ENCODE measurements around the gene TRABD2B.

Gene TRABD2B

DNA sequence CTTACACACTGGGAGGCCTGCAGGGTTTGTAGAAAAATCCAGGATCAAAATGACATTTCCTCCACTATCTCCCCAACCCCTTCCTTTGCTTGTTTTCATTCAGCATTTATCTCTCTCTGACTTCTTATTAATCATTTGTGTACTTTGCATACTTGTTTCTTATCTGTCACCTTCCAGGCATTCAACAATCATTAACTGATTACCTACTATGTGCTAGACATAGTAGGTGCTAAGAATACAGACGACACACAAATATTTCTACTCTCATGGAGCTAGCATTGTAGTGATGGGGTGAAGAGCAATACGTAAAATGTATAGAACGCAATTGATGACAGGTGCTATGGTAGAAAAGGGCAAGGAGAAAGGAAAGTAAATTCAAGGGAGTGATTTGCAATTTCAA lies 20.9 kb downstream of the TRABD2B start:
- Histone ChIP-seq H3K36me3 (ENCODE audit: control insufficient read depth, insufficient read depth, low read length, severe bottlenecking) (no peaks in the 10 kb centered on the region), H3K27me3 (replicated peaks; ENCODE audit: control insufficient read depth, insufficient read depth, low read length) (no peaks in the 10 kb centered on the region), H3K9ac (ENCODE audit: low read length) (no peak overlapping the region), H3K9me3 (ENCODE audit: control insufficient read depth, low read length) (no peaks in the 10 kb centered on the region), H3K4me1 (ENCODE audit: control insufficient read depth, insufficient read depth, low read length) (no peaks in the 10 kb centered on the region), H3K4me3 (ENCODE audit: low read length) (no peak overlapping the region)
- no peak for DNase-seq (ENCODE audit: low read depth)

DNA sequence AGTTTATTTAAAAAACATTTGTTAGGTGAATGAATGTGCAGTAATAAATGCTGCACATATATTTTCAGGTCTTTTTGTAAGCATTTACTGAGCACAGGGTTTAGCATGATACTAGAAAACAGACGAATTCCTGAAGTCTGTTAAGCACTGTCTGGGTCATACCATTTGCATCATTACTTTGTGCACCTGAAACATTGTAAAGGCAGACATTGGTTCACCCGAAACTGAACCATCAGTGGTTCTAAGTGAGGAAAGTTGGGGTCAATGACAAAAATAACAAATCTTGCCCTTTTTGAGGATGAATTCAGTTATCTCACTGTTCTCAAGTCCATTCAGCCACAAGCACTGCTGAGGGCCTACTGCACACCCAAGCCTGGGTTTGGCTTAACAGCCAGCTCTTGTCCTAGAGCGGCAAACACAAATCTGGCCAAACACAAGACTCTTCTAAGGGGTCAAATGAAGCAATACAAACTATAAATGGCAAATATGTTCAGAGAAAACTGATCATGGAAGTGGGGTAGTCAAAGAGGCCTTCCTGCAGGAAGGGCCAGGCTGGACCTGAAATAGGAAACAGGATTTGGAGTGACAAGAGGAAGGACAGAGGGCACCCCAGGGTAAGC lies 21.8 kb downstream of the TRABD2B start:
- Histone ChIP-seq H3K36me3 (ENCODE audit: control insufficient read depth, insufficient read depth, low read length, severe bottlenecking) (no peaks in the 10 kb centered on the region), H3K4me3 (ENCODE audit: low read length) (no peak overlapping the region), H3K9me3 (ENCODE audit: control insufficient read depth, low read length) (no peaks in the 10 kb centered on the region), H3K9ac (ENCODE audit: low read length) (no peak overlapping the region), H3K4me1 (ENCODE audit: control insufficient read depth, insufficient read depth, low read length) (no peaks in the 10 kb centered on the region), H3K27me3 (replicated peaks; ENCODE audit: control insufficient read depth, insufficient read depth, low read length) (no peaks in the 10 kb centered on the region)
- no peak for DNase-seq (ENCODE audit: low read depth)

DNA sequence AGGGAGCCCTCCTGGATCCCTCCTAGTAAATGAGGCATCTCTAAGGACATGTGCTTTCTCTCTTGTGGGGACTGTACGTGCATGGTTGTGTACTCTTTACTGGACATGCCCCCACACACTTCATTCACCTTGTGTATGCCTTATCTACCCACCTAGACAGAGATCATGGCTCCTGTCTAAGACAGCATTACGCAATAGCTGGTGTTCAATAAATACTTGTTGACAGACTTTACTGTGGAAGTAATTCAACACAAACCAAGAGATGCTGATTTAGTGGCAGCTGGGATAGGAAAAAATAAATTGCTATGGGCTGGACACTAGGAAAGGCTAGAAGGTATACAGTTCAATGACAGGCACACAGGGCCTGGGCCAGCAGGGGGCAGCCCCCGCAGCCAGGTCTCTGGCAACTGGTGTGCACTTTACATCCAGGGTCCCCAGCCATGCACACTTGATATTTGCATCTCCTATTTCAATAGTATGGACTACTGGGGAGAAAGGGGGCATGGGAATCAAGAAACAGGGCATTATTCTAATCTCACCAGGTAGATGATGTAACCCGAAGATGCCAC lies 24.2 kb downstream of the TRABD2B start:
- no peaks in the 10 kb centered on the region for H3K4me1 ChIP-seq (ENCODE audit: control insufficient read depth, insufficient read depth, low read length)
- H3K4me3 ChIP-seq (ENCODE audit: low read length): no peak overlapping the region
- no peaks in the 10 kb centered on the region for H3K9me3 ChIP-seq (ENCODE audit: control insufficient read depth, low read length)
- no peaks in the 10 kb centered on the region for H3K36me3 ChIP-seq (ENCODE audit: control insufficient read depth, insufficient read depth, low read length, severe bottlenecking)
- DNase-seq (ENCODE audit: low read depth): no peak
- no peak overlapping the region for H3K9ac ChIP-seq (ENCODE audit: low read length)
- H3K27me3 ChIP-seq (replicated peaks; ENCODE audit: control insufficient read depth, insufficient read depth, low read length): no peaks in the 10 kb centered on the region

DNA sequence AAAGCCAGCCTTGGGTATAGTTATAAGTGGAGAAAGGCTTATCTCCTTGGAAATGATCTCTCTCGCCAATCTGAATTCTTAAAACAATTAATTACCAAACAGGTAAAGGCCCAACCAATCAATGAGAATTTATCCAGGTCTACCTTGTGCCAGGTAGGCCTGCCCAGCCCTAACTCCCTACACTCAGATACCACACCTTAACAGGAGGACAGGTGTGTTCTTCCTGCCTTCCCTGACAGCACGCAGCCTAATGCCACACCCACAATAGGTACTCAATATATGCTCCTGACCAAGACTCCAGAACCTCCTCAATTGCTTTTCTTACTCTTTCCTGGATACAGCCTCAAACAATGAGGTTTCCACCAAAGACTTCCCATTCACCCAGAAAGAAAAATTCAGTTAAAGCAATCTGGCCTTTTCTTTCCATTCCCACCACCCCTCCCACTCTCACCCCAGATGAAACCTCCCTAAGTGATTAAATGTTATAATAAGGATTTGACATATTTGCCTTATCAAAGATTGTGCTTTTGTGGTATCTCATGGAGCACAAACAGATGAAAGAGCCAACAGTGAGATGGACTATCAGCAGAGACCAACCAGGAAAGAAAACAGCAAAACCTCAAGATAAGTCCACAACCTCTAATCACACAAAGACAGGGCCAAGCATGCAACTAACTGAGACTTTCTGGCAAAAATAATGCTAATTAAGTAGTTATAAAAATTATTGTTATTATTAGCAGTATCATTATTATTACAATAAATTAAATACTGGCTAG lies 25.6 kb downstream of the TRABD2B start:
- Histone ChIP-seq H3K9ac (ENCODE audit: low read length) (no peak overlapping the region), H3K4me3 (ENCODE audit: low read length) (no peak overlapping the region), H3K9me3 (ENCODE audit: control insufficient read depth, low read length) (no peaks in the 10 kb centered on the region), H3K27me3 (replicated peaks; ENCODE audit: control insufficient read depth, insufficient read depth, low read length) (no peaks in the 10 kb centered on the region), H3K4me1 (ENCODE audit: control insufficient read depth, insufficient read depth, low read length) (no peaks in the 10 kb centered on the region), H3K36me3 (ENCODE audit: control insufficient read depth, insufficient read depth, low read length, severe bottlenecking) (no peaks in the 10 kb centered on the region)
- DNase-seq (ENCODE audit: low read depth): no peak

DNA sequence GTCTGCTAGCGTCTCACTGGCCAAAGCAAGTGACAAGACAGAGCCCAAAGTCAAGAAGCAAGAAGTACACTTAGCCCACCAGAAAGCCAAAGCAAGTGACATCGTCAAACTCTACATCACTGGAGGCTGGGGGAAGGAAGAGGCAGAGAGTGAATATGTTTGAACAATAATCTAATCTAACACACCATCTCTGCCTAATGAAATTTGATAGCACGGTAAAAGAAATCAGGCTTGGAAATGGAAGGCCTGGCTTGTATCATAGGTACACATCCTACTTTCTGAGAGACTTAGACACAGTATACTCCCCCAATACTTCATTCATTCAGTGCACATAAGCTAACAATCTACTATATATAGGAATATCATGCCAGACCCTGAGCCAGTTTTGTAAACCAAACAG lies 26.3 kb downstream of the TRABD2B start:
- no peaks in the 10 kb centered on the region for H3K27me3 ChIP-seq (replicated peaks; ENCODE audit: control insufficient read depth, insufficient read depth, low read length)
- no peaks in the 10 kb centered on the region for H3K9me3 ChIP-seq (ENCODE audit: control insufficient read depth, low read length)
- no peak for DNase-seq (ENCODE audit: low read depth)
- H3K9ac ChIP-seq (ENCODE audit: low read length): no peak overlapping the region
- H3K4me3 ChIP-seq (ENCODE audit: low read length): no peak overlapping the region
- no peaks in the 10 kb centered on the region for H3K36me3 ChIP-seq (ENCODE audit: control insufficient read depth, insufficient read depth, low read length, severe bottlenecking)
- no peaks in the 10 kb centered on the region for H3K4me1 ChIP-seq (ENCODE audit: control insufficient read depth, insufficient read depth, low read length)

DNA sequence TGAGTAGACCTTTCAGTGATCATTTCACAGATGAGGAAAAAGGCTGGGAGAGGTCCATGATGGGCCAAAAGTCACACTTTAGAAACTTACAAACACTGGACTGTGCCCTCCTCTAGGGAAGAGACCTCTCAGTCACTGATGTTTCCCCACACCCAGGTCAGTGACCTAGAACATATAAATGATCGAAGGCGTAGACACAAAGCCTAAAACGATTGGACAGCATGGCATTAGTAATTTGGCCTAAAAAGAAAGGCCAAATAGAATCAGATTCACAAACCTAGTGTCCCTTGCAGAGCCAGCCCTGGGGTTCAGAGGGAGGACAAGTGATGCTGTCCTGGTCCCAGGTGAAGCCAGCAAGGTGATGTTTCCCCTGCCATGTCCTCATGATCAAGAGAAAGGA lies 27.7 kb downstream of the TRABD2B start:
- Histone ChIP-seq H3K27me3 (replicated peaks; ENCODE audit: control insufficient read depth, insufficient read depth, low read length) (no peaks in the 10 kb centered on the region), H3K9ac (ENCODE audit: low read length) (no peak overlapping the region), H3K4me1 (ENCODE audit: control insufficient read depth, insufficient read depth, low read length) (no peaks in the 10 kb centered on the region), H3K9me3 (ENCODE audit: control insufficient read depth, low read length) (no peaks in the 10 kb centered on the region), H3K36me3 (ENCODE audit: control insufficient read depth, insufficient read depth, low read length, severe bottlenecking) (no peaks in the 10 kb centered on the region), H3K4me3 (ENCODE audit: low read length) (no peak overlapping the region)
- no peak for DNase-seq (ENCODE audit: low read depth)

DNA sequence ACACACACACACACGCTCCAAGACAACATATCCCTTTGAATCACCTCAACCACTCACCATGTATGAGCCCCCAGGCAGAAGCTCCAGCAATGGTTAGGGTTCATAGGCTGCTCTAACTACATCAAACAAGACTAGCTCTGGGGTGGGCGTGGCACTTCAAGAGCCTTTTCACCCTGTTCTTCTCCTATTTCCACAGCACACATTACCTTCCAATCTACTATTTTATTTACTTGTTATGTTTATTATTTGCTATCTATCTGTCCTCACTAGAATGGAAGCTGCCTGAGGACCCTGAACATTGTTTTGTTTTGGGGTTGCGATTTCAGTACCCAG lies 28.7 kb downstream of the TRABD2B start:
- H3K36me3 ChIP-seq (ENCODE audit: control insufficient read depth, insufficient read depth, low read length, severe bottlenecking): no peaks in the 10 kb centered on the region
- peaks cover 4% of the 10 kb centered on the region for H3K4me1 ChIP-seq (ENCODE audit: control insufficient read depth, insufficient read depth, low read length)
- no peaks in the 10 kb centered on the region for H3K9me3 ChIP-seq (ENCODE audit: control insufficient read depth, low read length)
- H3K4me3 ChIP-seq (ENCODE audit: low read length): no peak overlapping the region
- DNase-seq (ENCODE audit: low read depth): no peak
- no peak overlapping the region for H3K9ac ChIP-seq (ENCODE audit: low read length)
- H3K27me3 ChIP-seq (replicated peaks; ENCODE audit: control insufficient read depth, insufficient read depth, low read length): no peaks in the 10 kb centered on the region

DNA sequence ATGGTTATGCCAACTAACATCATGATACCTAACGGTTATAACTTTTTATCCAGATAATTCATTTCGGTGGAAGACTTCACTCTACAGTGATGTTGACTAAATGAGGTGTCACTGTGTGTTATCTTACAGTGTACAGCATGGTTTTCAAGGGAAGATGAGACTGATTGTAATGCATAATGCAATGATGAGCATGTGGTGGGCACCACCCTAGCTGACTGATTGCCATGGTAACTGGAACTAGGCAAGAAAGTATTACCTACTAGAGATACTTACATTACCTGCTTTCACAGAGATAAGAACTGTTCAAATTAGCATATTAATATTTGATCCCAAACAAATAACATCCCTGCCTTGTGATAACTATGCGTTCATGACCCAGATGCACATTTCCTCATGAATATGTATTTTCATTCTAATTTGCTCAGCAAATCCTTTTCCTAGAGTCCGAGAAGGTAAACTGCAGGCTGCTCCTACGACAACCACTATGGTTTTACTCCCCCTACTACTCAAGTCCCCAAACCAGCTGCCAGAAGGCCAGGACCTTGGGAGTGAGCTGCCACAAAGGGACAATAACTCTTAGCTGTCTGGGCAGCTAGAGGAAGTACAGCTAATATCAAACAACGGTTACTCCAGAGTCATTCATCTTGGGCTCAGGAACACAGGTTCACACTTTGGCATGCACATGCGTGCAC lies 29.2 kb downstream of the TRABD2B start:
- no peak for DNase-seq (ENCODE audit: low read depth)
- Histone ChIP-seq H3K4me3 (ENCODE audit: low read length) (no peak overlapping the region), H3K4me1 (ENCODE audit: control insufficient read depth, insufficient read depth, low read length) (peaks cover 8% of the 10 kb centered on the region), H3K9ac (ENCODE audit: low read length) (no peak overlapping the region), H3K36me3 (ENCODE audit: control insufficient read depth, insufficient read depth, low read length, severe bottlenecking) (no peaks in the 10 kb centered on the region), H3K9me3 (ENCODE audit: control insufficient read depth, low read length) (no peaks in the 10 kb centered on the region), H3K27me3 (replicated peaks; ENCODE audit: control insufficient read depth, insufficient read depth, low read length) (no peaks in the 10 kb centered on the region)

DNA sequence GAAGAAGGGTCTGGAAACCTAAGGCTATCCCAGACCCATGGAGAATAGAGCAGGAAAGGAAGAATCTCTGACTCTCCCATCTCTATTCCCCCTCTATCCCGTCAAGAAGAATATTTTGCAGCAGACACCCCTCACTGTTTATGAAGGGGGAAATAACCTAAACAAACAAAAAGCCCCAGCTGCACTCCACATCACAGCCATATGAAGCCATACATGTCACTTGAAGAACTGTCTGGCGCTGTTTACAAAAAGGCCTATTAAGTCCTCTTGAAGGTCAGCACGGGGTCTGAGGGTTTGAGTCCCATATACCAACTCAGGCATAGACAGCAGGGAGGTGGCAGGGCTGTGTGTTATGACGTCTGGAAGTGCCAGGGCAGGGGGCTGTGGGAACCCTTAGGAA lies 31.4 kb downstream of the TRABD2B start:
- H3K4me3 ChIP-seq (ENCODE audit: low read length): no peak overlapping the region
- no peaks in the 10 kb centered on the region for H3K9me3 ChIP-seq (ENCODE audit: control insufficient read depth, low read length)
- peaks cover 8% of the 10 kb centered on the region for H3K4me1 ChIP-seq (ENCODE audit: control insufficient read depth, insufficient read depth, low read length)
- no peak for DNase-seq (ENCODE audit: low read depth)
- H3K27me3 ChIP-seq (replicated peaks; ENCODE audit: control insufficient read depth, insufficient read depth, low read length): no peaks in the 10 kb centered on the region
- no peak overlapping the region for H3K9ac ChIP-seq (ENCODE audit: low read length)
- no peaks in the 10 kb centered on the region for H3K36me3 ChIP-seq (ENCODE audit: control insufficient read depth, insufficient read depth, low read length, severe bottlenecking)

DNA sequence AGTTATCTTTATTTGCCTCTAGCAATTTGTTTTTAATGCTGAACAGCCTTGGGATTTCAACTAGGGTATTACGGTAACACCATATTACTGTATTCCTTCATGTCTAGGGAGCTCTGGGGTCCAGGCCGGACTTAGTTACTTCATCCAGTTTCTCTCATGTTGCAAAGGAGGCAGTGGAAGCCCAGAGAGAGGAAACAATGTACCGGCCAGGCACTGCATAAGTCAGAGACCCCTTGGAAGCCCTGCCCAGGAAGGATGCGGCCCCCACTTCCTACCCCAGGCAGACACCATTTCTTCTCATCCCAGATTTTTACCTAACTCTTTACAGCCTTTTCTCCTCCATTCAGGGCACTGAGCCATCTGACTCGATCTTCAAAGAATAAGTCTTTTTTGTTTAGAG lies 32.5 kb downstream of the TRABD2B start:
- H3K4me1 ChIP-seq (ENCODE audit: control insufficient read depth, insufficient read depth, low read length): peaks cover 8% of the 10 kb centered on the region
- no peak overlapping the region for H3K9ac ChIP-seq (ENCODE audit: low read length)
- no peak overlapping the region for H3K4me3 ChIP-seq (ENCODE audit: low read length)
- no peaks in the 10 kb centered on the region for H3K27me3 ChIP-seq (replicated peaks; ENCODE audit: control insufficient read depth, insufficient read depth, low read length)
- no peak for DNase-seq (ENCODE audit: low read depth)
- H3K9me3 ChIP-seq (ENCODE audit: control insufficient read depth, low read length): no peaks in the 10 kb centered on the region
- no peaks in the 10 kb centered on the region for H3K36me3 ChIP-seq (ENCODE audit: control insufficient read depth, insufficient read depth, low read length, severe bottlenecking)

DNA sequence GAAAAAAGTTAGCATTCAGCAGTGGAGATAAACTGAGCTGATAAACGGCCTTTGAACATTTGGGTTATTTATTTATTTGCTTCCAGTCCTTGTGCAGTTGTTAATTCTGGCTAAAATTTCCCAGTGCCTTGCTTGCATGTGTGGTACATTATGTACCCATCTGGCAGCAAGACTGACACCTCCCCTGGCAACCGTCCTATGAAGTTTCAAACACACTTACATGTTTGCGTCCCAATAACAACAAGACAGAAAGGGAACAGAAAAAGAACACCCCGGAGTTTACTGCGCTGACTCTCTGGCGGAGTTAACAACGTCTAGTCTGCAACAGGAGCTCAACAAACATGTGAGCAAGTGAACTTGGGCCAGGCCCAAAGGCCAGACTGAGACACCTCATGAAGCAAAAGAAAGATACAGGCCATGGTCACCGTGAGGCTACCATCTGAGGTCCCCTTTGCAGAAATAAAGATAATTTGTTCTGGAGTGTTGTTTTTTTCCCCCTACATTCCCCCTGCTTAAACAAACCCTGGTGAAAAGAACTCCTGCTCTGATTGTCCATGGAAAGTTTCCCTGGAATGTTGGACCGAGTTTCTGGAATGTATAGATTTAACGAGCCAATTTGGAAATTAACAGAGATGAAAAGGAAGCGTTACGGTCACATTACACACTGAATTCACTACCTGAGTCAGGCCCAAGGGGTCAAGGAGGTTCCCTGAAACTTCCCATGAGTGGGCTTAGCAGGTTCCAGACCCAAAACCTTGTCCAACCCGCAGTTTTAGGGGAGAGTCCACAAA lies 33.4 kb downstream of the TRABD2B start:
- Histone ChIP-seq H3K36me3 (ENCODE audit: control insufficient read depth, insufficient read depth, low read length, severe bottlenecking) (no peaks in the 10 kb centered on the region), H3K9me3 (ENCODE audit: control insufficient read depth, low read length) (no peaks in the 10 kb centered on the region), H3K4me1 (ENCODE audit: control insufficient read depth, insufficient read depth, low read length) (peaks cover 8% of the 10 kb centered on the region), H3K4me3 (ENCODE audit: low read length) (no peak overlapping the region), H3K9ac (ENCODE audit: low read length) (no peak overlapping the region), H3K27me3 (replicated peaks; ENCODE audit: control insufficient read depth, insufficient read depth, low read length) (no peaks in the 10 kb centered on the region)
- DNase-seq (ENCODE audit: low read depth): peak; percentile 19

All from adipocyte (in vitro differentiated cells).